DMS 273 treated with DMSO at 0.1 percent for 48 hours (cell line): Measurements from ENCODE around the gene TUBB2A.
"Not testable (repeated sequence)": the region's sequence is repeated elsewhere in the genome, so short reads cannot be mapped to it uniquely, and the experiment has no call there.

Source experiments
- DNase-seq: peaks from one replicate; lab custom pipeline; 2025; lab: John Stamatoyannopoulos, UW

The TUBB2A gene

DNA sequence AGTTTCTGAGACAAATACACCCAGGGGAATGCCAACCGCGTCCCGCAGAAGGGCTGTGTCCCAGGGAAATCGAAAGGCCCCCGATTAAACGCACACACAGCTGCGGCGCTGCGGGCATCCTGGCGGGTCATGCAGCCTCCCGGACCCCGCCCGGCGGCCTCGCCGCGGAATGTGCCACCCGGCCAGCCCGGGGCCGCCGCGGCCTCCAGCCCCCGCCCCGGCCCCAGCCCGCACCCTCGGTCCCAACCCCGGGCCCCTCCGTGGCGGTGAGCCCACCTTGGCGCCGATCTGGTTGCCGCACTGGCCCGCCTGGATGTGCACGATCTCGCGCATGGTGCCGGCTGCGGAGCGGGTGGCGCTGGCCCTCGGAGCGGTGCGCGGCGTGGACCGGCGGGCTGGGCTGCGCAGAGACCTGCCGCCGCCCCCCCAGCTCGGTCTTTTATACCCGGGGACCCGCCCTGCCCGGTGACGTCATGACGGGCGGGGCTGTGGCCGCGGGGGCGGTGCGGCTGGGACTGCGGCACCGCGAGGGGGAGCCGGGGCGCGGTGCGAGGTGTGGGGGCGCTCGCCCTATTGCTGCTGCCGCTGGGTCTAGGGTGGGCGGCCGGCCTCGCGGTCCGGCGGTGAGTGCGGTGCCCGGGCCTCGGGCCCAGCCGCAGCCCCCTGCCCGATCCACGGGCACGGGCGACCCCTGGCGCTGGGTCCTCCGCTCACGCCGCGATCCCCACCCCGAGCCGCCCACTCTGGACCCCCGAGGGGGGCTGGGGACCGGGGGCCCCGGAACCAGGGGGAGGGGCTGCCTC is at the start of gene TUBB2A:
TSS of gene TUBB2A (minus strand) at position 414 of the 803 bp plus-strand sequence. CDS start at position 333, 81 bp downstream.
- peak; percentile 20 for DNase-seq

- no peak for DNase-seq
Measured at GRCh38 chr6:3206339-3207015, 49.1 kb upstream of the TUBB2A start.

DNA sequence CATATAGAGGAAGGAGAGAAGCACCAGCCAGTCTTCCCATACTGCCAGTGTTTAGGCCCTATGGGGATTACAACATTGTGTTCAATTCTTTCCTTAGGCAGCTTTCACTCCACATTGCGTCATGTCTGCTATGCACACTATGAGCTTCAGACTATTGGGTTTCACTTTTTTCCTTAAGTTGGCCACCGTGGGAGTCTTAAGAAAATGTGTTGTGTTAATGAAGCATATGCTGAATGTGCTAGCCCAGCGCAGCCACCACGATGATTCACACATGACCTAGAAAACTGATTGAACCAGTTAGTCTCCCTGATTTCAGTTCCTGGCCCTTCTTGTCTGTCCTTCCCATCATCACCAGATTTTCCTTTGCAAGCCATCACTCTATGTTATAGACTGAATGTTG is 48.6 kb upstream of the TUBB2A start:
- no peak for DNase-seq

DNA sequence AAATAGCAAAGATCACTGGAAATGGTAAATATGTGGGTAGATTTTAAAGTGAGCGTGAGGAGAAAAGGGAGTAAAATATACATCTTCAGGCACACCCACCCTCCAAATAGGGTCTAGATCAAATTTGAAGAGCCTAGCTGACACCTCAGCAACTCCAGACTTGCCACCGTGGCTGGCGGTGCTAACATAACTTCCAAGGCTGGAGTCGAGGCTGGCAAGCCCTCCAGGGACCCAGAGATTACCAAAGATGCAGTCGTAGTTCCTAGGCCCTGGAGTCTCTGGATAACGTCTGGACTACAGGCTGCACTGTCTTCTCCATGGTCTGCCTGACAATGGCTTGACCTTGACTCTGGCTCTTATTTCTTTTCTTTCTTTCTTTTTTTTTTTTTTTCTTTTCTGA is 47.6 kb upstream of the TUBB2A start:
- no peak for DNase-seq

GRCh38 chr6:3202999-3203696 is 45.8 kb upstream of the TUBB2A start:
- DNase-seq: no peak

DNA sequence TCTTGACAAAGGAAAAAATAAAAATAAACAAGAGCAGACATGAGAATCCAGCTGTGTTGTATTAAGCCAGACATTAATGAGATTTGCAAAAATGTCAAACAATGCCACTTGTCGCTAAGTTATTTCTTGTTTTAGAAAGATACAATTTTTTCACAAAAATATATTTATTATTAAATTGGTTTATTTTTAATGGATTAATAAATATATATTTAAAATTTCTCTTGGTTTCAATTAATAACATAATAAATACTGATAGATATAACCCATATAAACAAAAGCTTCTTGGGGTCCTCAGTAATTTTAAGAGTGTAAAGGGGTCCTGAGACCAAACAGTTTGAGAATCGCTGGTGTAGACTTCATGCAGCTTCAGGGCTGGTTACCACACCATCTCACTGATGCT is 44.0 kb upstream of the TUBB2A start:
- no peak for DNase-seq

GRCh38 chr6:3200682-3201081 is 43.3 kb upstream of the TUBB2A start:
- DNase-seq: no peak

DNA sequence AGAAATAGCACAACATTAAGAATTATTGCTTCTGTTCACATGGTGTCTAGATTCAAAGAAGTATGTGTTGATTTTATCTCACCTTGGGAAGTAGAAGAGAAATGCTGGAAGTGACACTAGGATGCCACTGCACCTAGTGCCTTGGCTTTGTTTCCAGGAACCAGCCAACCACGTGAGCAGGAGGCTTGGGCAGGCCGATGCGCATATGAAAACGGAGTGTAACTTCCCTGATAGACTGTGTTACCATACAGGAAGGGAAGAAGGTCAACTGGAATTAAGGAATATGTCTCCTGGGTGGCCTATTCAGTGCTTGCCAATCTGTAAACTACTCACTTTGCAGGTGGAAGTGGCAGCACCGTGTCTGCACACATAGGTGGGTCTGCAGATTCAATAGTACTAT is 42.0 kb upstream of the TUBB2A start:
- DNase-seq: no peak

GRCh38 chr6:3197734-3198133 is 40.4 kb upstream of the TUBB2A start:
- not testable (repeated sequence) for DNase-seq

DNA sequence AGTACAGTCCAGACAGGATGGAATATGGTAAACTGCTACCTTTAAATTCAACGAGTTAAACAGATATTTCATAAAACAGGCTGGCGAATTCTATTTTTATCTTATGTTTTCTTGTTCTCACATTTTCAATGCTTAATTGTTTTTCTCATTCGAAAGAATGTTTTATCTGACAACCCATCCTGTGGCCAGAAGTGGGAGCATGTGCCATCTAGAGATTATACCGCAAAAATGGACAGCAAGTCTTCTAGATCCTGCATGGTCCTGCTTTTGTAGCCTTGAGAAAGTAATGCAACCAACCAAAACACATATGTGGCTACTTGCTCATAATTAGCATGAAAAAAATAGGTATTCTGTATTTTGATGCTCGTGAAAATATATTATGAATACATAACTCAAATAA is 39.4 kb upstream of the TUBB2A start:
- no peak for DNase-seq

DNA sequence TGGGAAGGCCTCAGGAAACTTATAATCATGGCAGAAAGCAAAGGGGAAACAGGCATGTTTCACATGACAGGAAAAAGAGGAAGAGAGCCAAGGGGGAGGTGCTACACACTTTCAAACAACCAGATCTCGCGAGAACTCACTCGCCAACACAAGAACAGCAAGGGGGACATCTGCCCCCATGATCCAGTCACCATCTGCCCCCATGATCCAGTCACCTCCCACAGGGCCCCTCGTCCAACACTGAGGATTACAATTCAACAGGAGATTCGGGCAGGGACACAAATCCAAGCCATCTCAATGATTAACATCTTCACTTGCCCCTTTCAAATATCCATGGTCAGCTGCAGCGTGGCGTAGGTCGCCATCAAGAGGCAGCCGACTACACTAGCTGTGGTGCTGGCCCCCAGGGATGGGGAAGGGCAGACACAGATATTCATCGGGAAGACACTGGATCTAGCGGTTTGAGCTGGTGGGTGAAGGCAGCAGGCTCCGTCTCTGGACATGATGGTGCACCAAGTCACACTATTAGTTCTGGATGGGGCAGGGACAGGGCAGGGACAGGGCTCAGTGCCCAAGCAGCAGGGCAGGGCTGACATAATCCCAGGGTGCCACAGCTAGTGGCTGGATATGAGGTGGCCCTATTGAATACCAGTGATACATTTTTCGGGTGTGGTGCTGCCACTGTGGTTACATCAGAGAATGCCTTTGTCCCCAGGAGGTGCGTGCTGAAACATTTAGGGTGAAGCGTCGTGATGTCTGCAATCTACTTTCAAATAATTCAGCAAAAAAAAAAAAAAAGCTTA is 38.6 kb upstream of the TUBB2A start:
- no peak for DNase-seq

GRCh38 chr6:3195420-3195694 is 38.0 kb upstream of the TUBB2A start:
- no peak for DNase-seq

GRCh38 chr6:3194535-3195419 is 37.4 kb upstream of the TUBB2A start:
- DNase-seq: peak; percentile 4

DNA sequence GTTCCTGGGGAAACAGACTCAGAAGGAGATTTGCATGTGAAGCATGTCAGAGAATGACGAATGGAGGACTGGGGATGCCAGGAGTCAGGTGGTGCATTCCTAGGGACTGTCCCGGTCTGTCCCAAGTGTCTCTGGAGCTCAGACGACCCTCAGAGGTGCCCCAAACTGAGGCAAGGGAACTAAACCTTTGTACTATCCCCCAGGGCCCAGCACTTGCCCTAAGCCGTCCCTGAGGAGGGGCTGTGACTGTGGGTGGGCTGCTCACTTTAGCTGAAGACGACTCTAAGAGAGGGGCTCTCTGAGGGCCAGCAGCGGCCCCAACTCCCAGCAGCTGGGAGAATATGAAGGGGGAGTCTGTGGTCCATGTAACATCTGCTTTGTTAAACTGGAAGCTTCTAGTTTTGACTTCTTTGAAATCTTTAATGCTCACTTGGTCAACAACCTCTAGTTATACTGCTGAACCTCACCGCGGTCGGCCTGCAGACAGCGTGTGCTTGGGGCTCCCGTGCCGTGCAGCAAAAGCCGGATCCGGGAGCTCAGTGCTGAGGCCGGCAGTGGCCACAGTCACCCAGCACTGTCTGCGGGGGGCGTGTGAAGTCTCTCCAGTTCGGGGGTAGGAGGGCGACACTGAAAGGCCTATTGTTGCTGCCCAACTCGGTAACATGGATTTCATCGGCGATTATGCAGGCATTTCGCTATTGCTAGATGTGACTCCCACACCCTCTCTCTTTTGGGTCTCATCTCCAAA is 35.9 kb upstream of the TUBB2A start:
- DNase-seq: no peak

DNA sequence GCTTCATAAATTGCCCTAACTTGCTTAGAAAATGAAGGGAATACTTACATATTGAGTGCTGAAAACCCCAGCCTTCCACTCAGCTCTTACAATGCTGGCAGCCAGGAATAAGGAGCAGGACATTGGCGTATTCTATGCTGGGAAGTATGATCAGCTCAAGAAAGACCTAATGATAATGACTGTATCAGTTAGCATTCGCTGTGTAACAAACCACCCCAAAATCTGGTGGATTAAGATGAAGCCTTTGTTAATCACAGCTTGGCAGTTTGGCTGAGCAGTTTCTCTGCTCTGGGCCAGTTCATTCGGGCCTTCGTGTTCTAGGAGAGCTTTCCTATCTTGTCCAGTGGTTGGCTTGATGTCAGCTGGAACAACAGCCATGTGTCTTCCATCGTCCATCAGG is 33.4 kb upstream of the TUBB2A start:
- DNase-seq: no peak

GRCh38 chr6:3190056-3190455 is 32.7 kb upstream of the TUBB2A start:
- DNase-seq: no peak

GRCh38 chr6:3189192-3189591 is 31.8 kb upstream of the TUBB2A start:
- DNase-seq: not testable (repeated sequence)

DNA sequence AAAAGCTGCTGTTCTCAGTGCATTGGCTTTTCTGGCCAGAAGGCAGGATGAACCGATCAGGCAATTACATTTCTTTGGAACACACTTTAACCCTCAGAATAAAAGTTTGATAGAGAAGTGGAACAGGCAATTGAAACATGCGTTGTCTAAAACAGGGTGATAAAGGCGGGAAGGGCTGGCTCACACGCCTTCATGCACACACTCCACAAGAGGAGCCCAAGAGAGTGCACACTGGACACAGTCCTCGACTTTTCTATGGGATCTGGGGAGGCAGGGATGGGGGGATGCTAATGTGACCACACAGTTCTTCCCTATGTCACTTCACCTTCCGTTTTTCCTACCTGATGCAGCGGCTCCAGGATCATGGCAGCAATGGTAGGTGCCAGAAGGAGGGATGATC is 30.9 kb upstream of the TUBB2A start:
- no peak for DNase-seq

GRCh38 chr6:3186974-3187382 is 29.6 kb upstream of the TUBB2A start:
- no peak for DNase-seq

- no peak for DNase-seq
Measured at GRCh38 chr6:3183066-3183465, 25.7 kb upstream of the TUBB2A start.

- DNase-seq: no peak
Measured at GRCh38 chr6:3181105-3181504, 23.8 kb upstream of the TUBB2A start.
